GM23248 (cell line): ENCODE measurements around the gene ANO1. TPM values are rescaled to one million over a fixed set of nuclear protein-coding genes. Genes with fewer than 3 reads are reported as not detected.

Source experiments
- DNase-seq: peaks from one replicate; pipeline ENCODE4 v3.0.0-alpha.2; 2015
- H2AFZ ChIP-seq: fragments of 200-600 bp; sonication (generic); 2 replicates; pipeline ENCODE4 v1.6.1; 2016; ENCODE audit warnings: antibody characterized with exemption
- H3F3A ChIP-seq: fragments of 200-600 bp; sonication (generic); 2 replicates; pipeline ENCODE4 v1.6.1; 2016; ENCODE audit warnings: mild to moderate bottlenecking, antibody characterized with exemption, mixed run types; ENCODE audit not compliant: insufficient read depth
- H3K27ac ChIP-seq: fragments of 200-600 bp; sonication (generic); 2 replicates; pipeline ENCODE4 v1.5.1; 2016; ENCODE audit warnings: mild to moderate bottlenecking
- H3K27me3 ChIP-seq: fragments of 200-600 bp; sonication (generic); replicated peaks from 2 replicates; pipeline ENCODE4 v1.6.1; 2016; ENCODE audit warnings: mild to moderate bottlenecking; ENCODE audit not compliant: insufficient read depth
- H3K36me3 ChIP-seq: fragments of 200-600 bp; sonication (generic); 2 replicates; pipeline ENCODE4 v1.6.1; 2016; ENCODE audit warnings: low read depth, mild to moderate bottlenecking
- H3K4me1 ChIP-seq: fragments of 200-600 bp; sonication (generic); 2 replicates; pipeline ENCODE4 v1.6.1; 2016; ENCODE audit warnings: mild to moderate bottlenecking; ENCODE audit not compliant: insufficient read depth
- H3K4me2 ChIP-seq: fragments of 200-600 bp; sonication (generic); one replicate; pipeline ENCODE4 v1.6.1; 2016; ENCODE audit warnings: mild to moderate bottlenecking; ENCODE audit not compliant: unreplicated experiment
- H3K4me3 ChIP-seq: fragments of 200-600 bp; sonication (generic); 2 replicates; pipeline ENCODE4 v1.5.1; 2016; ENCODE audit warnings: mild to moderate bottlenecking
- H3K79me2 ChIP-seq: fragments of 200-600 bp; sonication (generic); 2 replicates; pipeline ENCODE4 v1.6.1; 2016; ENCODE audit warnings: mild to moderate bottlenecking; ENCODE audit not compliant: insufficient read depth
- H3K9ac ChIP-seq: fragments of 200-600 bp; sonication (generic); 2 replicates; pipeline ENCODE4 v1.6.1; 2016; ENCODE audit warnings: mild to moderate bottlenecking
- H3K9me2 ChIP-seq: fragments of 200-600 bp; sonication (generic); 2 replicates; pipeline ENCODE4 v1.6.1; 2016; ENCODE audit warnings: mixed run types, mild to moderate bottlenecking, moderate library complexity; ENCODE audit not compliant: insufficient read depth
- H3K9me3 ChIP-seq: fragments of 200-600 bp; sonication (generic); one replicate; pipeline ENCODE4 v1.6.1; 2017; ENCODE audit warnings: low read depth
- H4K20me1 ChIP-seq: fragments of 200-600 bp; sonication (generic); 2 replicates; pipeline ENCODE4 v1.6.0; 2016; ENCODE audit not compliant: insufficient read depth
- EZH2 ChIP-seq: fragments of 200-600 bp; sonication (generic); IDR thresholded peaks from 2 replicates; pipeline ENCODE4 v1.6.1; 2018; ENCODE audit warnings: antibody characterized with exemption, mild to moderate bottlenecking; ENCODE audit not compliant: insufficient read depth, poor library complexity, severe bottlenecking
- EZH2phosphoT487 ChIP-seq: fragments of 200-600 bp; sonication (generic); IDR thresholded peaks from 2 replicates; pipeline ENCODE4 v1.6.1; 2018; ENCODE audit warnings: antibody characterized with exemption, moderate library complexity, mild to moderate bottlenecking, low read depth; ENCODE audit not compliant: insufficient read depth
- WGBS, 2 experiments: methylation state at CpG; one replicate each; pipeline ENCODE4 v1.1.6; 2015 to 2017; ENCODE audit warnings: low lambda C conversion rate in 2 of 2, low coverage in 1 of 2; ENCODE audit errors: missing lambda C conversion rate in 2 of 2; 5-methylcytosine and 5-hydroxymethylcytosine counted together
- in situ Hi-C: fragments of 300-500 bp; cut with MboI; formaldehyde crosslinking; loops from 2 replicates; pipeline ENCODE4 v1.15.0; 2020
- polyA plus RNA-seq: library from polyadenylated mRNA; unstranded; fragments of >200 nt; fragmentation: Nextera tagmentation; extraction: Ambion mirVana; gene quantifications from 2 replicates; pipeline ENCODE4 v1.2.1, GENCODE V29; 2016
- total RNA-seq: library from RNA; depleted of rRNA; stranded (reverse); fragments of >200 nt; shearing (Covaris generic); gene quantifications from 2 replicates; pipeline ENCODE4 v1.2.3, GENCODE V29; 2014

ANO1 gene
- total and polyA plus RNA-seq, 2 experiments from 2014 or later, result 0.97 TPM; not detected in 1

DNA sequence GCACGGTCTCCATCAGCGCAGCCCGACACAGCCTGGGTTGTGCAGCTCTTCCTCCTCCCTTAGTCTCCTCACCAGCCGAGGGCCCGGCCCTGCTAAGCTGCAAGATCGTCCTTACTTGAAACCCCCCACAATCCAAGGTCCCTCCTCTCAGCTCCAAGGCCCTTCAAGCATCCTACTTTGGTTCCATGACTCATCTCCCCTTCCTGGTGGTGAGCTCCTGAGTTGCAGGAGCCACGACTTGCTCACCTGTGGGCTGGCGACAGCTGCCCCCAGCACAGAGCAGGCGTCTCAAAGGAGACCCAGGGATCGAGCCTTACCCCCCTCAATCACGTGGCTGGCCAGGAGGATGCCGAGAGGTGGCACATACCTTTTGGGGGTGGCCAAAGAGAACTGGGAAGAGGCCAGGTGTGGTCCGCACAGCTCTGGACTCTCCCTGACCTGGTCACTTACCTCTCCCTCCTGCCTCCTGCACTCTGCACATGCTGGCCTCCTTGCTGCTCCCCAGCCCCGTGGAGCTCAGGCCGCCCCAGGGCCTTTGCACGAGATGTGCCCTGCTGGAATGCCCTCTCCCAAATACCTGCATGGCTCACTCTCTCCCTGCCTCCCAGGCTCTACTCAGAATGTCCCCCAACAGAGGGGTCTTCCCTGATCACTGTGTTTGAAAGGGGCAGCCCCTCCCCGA lies 89.7 kb downstream of the ANO1 start:
- TF ChIP-seq EZH2phosphoT487 (no peak), EZH2 (no peak)
- no peaks in the 10 kb centered on the region for H3K79me2 ChIP-seq
- H3K27me3 ChIP-seq, result peaks cover 46% of the 10 kb centered on the region
- H3K4me1 ChIP-seq, result no peaks in the 10 kb centered on the region
- no peaks in the 10 kb centered on the region for H3K9me3 ChIP-seq
- H3K27ac ChIP-seq, result no peak overlapping the region
- H3K4me3 ChIP-seq, result no peak overlapping the region
- H3F3A ChIP-seq, result no peaks in the 10 kb centered on the region
- in situ Hi-C loops, result no loop called here
- H3K9me2 ChIP-seq, result no peaks in the 10 kb centered on the region
- WGBS, 2 experiments, result 65 to 71% methylated on average over 17 of the region's 17 CpGs
- H3K4me2 ChIP-seq, result no peak overlapping the region
- no peak overlapping the region for H3K9ac ChIP-seq
- no peaks in the 10 kb centered on the region for H3K36me3 ChIP-seq
- H4K20me1 ChIP-seq, result no peaks in the 10 kb centered on the region
- no peak for DNase-seq
- no peak overlapping the region for H2AFZ ChIP-seq

DNA sequence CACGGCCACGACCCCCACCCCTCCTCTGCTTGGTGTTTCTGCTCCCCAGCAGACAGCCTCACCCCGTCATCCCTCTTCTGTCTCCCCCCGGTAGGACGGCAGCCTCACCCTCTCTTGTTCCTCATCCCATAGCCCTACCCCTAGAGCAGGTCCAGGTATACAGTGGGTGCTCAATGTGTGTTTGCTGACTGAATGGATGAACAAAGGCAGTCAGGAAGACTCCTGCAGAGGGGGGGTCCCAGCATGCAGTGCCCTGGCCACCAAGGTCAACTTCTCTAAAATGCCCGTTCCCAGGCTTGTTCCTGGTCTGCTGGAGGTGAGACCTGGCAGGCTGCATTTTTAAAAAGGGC lies 90.3 kb downstream of the ANO1 start:
- whole genome bisulfite sequencing, 2 experiments, result 65 to 71% methylated on average over 6 of the region's 6 CpGs

DNA sequence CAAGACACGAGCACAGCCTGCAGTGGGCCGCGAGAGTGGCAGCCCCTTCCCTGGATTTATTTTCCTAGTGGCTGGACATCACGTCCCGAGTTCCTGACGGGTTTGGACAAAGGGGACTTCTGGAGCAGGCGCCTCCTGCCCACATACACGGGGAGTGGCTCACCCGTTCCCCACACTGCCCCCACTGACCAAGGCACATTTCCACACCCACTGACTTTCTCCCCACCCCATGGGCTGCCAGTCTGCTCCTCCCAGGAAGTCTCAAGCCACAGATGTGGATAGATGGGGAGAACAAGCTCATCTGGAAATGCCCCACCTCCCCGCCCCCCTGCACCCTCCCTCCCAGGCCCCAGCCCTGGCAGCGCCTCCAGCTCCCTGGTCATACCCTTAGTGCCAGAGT lies 91.0 kb downstream of the ANO1 start:
- no peaks in the 10 kb centered on the region for H3K36me3 ChIP-seq
- 21 to 24% methylated on average over 10 to 11 of the region's 11 CpGs for WGBS, 2 experiments
- no peaks in the 10 kb centered on the region for H3K9me3 ChIP-seq
- no peak for DNase-seq
- H3K27me3 ChIP-seq, result peaks cover 34% of the 10 kb centered on the region; the same call in 1 of the 2 replicates
- H3K4me3 ChIP-seq, result no peak overlapping the region
- H3F3A ChIP-seq, result no peaks in the 10 kb centered on the region
- H3K79me2 ChIP-seq, result no peaks in the 10 kb centered on the region
- no peak overlapping the region for H3K27ac ChIP-seq
- H3K9ac ChIP-seq, result no peak overlapping the region
- TF ChIP-seq EZH2 (no peak), EZH2phosphoT487 (no peak)
- H3K4me1 ChIP-seq, result no peaks in the 10 kb centered on the region
- H3K9me2 ChIP-seq, result no peaks in the 10 kb centered on the region
- no peak overlapping the region for H2AFZ ChIP-seq
- in situ Hi-C loops, result no loop called here
- H3K4me2 ChIP-seq, result no peak overlapping the region
- no peaks in the 10 kb centered on the region for H4K20me1 ChIP-seq

More for the DNA sequence above, 90.3 kb downstream of the ANO1 start:
- no peak for TF ChIP-seq EZH2
- Histone ChIP-seq H3K4me3 (no peak overlapping the region), H3F3A (no peaks in the 10 kb centered on the region), H3K27ac (no peak overlapping the region), H2AFZ (no peak overlapping the region), H3K79me2 (no peaks in the 10 kb centered on the region), H3K9ac (no peak overlapping the region), H3K36me3 (no peaks in the 10 kb centered on the region), H4K20me1 (no peaks in the 10 kb centered on the region), H3K27me3 (peaks cover 42% of the 10 kb centered on the region; the same call in 1 of the 2 replicates), H3K4me2 (no peak overlapping the region), H3K4me1 (no peaks in the 10 kb centered on the region), H3K9me3 (no peaks in the 10 kb centered on the region), H3K9me2 (no peaks in the 10 kb centered on the region)
- in situ Hi-C loops, result no loop called here
- DNase-seq, result no peak

- in situ Hi-C loops, result no loop called here
- WGBS, 2 experiments, result 59% methylated on average over 8 of the region's 8 CpGs
Observed at GRCh38 chr11:70169632-70170031, 91.5 kb downstream of the ANO1 start.

More at GRCh38 chr11:70169632-70170031, 91.5 kb downstream of the ANO1 start:
- H2AFZ ChIP-seq, result no peak overlapping the region
- TF ChIP-seq EZH2phosphoT487 (no peak), EZH2 (no peak)
- H3K4me2 ChIP-seq, result no peak overlapping the region
- H3K79me2 ChIP-seq, result no peaks in the 10 kb centered on the region
- peaks cover 30% of the 10 kb centered on the region; the same call in 1 of the 2 replicates for H3K27me3 ChIP-seq
- no peak overlapping the region for H3K9ac ChIP-seq
- H3K4me1 ChIP-seq, result no peaks in the 10 kb centered on the region
- no peaks in the 10 kb centered on the region for H4K20me1 ChIP-seq
- no peak overlapping the region for H3K27ac ChIP-seq
- no peaks in the 10 kb centered on the region for H3K9me3 ChIP-seq
- no peaks in the 10 kb centered on the region for H3F3A ChIP-seq
- H3K9me2 ChIP-seq, result no peaks in the 10 kb centered on the region
- DNase-seq, result no peak
- H3K4me3 ChIP-seq, result no peak overlapping the region
- no peaks in the 10 kb centered on the region for H3K36me3 ChIP-seq
